ENCODE results near the gene WLS.

DNA sequence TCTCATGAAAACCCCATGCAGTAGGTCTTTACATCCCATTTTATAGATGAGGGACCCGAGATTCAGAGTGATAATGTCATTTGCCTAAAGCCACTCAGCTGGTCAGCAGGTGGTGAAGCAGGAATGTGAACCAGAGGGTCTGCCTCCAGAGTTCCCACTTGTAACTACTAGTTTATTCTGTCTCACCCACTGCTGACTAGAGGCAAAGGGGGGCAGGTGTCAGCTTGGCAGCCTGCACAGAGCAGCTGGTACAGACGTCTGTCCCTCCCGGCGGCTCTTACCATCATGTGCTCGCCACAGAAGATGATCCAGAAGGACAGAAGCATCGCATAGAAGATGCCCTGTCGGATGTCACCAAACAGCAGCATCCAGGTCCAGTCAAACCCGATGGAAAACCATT lies 82.4 kb downstream of the WLS start:
- no peak for TF ChIP-seq EZH2 (optimal IDR thresholded peaks at IDR 0.05; ENCODE audit: low read depth, low read length)
- TF ChIP-seq, protein P1, sequence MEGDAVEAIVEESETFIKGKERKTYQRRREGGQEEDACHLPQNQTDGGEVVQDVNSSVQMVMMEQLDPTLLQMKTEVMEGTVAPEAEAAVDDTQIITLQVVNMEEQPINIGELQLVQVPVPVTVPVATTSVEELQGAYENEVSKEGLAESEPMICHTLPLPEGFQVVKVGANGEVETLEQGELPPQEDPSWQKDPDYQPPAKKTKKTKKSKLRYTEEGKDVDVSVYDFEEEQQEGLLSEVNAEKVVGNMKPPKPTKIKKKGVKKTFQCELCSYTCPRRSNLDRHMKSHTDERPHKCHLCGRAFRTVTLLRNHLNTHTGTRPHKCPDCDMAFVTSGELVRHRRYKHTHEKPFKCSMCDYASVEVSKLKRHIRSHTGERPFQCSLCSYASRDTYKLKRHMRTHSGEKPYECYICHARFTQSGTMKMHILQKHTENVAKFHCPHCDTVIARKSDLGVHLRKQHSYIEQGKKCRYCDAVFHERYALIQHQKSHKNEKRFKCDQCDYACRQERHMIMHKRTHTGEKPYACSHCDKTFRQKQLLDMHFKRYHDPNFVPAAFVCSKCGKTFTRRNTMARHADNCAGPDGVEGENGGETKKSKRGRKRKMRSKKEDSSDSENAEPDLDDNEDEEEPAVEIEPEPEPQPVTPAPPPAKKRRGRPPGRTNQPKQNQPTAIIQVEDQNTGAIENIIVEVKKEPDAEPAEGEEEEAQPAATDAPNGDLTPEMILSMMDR (IDR thresholded peaks at IDR 0.05; ENCODE audit: low read length): no peak
